Forelimb muscle (tissue), 1 donor: ENCODE data around the gene NEURL1B. TPM values are rescaled to one million over a fixed set of nuclear protein-coding genes. Genes with fewer than 3 reads are reported as not detected.

Experiments used
- DNase-seq: peaks from one replicate; pipeline ENCODE4 v3.0.0-alpha.2; 2013; ENCODE audit warnings: low read depth
- polyA plus RNA-seq: library from polyadenylated mRNA; unstranded; fragments of 120-200 nt; gene quantifications from one replicate; pipeline ENCODE4 v1.2.1, GENCODE V29; 2013; ENCODE audit not compliant: insufficient read length

Gene NEURL1B
- polyA plus RNA-seq, 1 donor: 34.7 TPM

DNA sequence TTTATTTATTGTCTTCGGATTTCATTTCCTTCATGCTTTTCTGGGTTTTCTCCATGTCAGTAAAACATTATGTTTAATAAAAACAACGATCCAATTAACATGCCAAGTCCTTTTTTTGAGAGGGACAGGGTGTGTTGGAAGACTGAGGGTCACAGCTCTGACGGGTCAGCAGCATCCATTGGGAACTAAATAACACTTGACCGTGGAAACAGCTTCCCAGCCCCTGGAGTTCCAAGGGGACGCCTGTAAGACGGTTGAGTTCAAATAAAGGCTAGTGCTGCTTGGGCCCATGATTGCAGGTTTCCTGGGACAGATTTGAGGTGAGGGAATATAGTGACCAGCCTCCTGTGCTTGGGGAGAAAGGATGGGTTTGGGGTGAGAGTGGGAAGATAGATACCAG is 30.4 kb upstream of the NEURL1B start:
- no peak for DNase-seq

DNA sequence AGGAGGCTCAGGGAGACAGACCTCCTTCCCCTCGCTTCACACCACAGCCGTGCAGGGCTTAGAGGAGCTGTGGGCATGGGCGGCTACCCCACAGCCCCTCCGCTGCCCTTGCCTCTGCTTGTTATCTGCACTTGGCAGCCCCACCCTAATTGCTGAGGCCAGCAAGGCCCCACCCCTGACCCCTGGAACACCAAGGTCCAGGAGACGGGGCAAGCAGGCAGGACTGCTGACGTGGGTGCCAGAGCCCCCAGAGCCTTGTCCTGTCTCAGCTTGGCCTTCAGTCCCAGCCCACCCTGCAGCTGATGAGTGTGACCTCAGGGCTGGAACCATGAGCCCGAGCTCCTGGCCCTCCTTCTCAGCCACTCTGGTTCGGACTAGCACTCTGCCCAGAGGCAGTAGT is 29.1 kb upstream of the NEURL1B start:
- DNase-seq: no peak

DNA sequence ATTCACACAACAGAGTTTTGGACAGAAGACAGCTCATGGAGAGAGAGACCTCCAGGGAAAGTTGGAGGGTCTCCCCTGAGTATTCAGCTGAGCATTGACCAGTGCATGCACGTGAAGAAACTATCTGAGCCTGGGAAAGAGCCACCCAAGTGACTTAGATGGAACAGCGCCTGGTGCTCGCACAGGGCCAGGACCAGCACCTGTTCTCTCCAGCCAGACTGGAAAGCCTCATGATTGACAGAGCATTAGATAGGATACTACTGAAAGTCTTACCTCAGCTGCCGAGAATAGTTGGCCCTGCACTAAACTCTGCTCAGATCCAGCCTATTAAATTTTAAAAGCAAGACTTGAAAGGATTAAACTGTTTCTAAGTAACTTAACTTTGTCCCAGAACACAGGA is 28.3 kb upstream of the NEURL1B start:
- no peak for DNase-seq

DNA sequence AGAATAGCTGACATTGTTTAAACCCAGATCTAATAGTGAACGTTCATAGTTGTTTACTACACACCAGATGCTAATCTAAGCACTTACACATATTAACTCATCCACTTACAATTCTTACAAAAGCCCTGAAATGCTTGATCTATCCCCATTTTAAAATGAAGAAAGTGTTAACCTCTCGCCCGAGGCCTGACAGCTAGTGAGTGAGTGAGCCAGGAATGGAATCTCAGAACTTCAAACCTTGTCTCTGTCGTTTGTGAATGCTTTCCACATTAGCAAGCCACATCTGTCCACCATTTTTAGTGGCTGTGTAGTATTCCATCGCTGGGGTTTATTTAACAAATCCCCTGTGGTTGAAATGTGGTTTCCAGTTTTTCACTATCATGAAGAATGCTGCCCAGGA is 24.9 kb upstream of the NEURL1B start:
- no peak for DNase-seq

DNA sequence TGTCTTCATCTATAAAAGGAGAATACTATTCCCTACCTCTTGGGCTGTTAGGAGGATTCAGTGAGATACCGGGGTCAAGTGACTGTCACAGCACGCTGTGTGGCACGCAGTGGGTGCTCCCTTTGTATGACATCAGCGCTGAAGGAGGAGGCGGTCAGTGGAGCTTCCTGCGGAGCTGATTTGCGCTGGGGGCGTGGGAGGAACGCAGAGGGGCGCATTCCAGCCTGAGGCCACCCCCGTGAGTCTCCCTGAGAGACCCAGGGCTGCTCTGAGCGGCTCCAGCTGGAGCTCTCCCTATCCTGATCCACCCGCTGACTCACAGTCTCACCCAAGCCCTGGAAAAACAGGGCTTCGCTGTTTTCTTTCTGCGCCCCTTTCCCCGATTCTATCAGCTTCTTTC is 24.3 kb upstream of the NEURL1B start:
- DNase-seq: no peak

DNA sequence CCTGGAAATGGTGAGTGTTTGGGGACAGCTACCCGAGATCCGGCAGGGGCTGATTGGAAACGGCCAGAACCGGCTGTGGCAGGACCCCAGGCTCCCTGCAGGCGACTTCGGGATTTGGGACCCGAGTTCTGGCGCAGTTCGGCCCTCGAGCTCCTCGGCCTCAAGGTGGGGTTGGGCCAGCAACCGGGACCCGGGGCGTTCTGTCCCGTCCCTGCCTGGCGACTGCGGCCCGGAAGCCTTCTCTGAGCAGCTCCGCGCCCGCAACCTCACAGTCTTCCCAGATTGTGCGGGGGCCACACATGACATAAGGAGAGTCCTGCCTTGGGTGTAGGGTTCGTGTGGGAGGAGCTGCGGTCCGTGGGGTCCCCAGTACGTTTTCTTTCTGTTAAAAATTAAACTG is 23.2 kb upstream of the NEURL1B start:
- DNase-seq: no peak

DNA sequence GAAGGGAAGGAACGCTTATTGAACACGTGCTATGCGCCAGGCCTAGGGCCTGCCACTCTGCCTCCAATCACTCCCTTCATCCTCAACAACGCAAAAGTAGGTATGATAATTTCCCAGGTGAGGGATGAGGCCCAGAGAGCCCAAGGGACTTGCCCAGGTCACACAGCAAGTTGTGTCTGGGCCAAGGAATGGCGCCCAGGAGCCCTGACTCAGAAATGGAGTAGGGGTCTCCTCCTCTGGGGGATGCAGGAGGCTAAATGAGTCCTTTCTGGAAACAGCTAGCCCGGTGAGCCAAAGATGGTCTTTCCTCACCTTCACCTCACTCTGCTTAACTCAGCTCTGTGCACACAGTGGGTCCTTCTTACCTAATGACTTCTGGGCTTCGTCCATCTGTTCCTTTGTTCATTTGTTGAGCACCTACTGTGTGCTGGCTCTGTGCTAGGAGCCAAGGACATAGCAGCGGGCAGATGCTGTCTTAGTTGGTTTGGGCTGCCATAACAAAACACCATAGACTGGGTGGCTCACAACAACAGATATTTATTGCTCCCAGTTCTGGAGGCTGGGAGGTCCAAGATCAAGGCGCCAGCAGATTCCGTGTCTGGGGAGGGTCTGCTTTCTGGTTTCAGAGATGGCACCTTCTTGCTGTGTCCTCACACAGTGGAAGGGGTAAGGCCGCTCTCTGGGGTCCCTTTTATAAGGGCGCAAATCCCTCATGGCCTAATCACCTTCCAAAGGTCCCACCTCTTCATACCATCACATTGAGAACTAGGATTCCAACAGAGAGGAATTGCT is 22.3 kb upstream of the NEURL1B start:
- DNase-seq: no peak

DNA sequence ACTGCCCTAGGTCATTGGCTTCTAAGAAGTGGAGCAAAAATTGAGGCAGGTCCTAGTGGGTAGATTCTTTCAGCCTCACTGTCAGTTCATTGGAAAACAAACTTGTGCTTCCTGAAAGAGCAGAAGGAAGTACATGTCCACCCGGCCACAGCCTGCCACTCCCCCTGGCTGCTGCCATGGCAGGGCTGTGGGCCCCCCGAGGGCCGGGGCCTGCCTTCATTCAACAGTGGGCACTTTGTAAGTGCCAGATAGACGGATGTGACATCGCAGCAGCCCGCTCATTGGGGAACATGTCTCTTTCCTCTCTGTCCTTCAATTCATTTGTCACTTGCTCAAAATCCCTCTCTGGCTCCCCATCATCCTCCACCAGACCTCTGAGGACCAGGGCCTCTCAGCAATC is 20.6 kb upstream of the NEURL1B start:
- no peak for DNase-seq

DNA sequence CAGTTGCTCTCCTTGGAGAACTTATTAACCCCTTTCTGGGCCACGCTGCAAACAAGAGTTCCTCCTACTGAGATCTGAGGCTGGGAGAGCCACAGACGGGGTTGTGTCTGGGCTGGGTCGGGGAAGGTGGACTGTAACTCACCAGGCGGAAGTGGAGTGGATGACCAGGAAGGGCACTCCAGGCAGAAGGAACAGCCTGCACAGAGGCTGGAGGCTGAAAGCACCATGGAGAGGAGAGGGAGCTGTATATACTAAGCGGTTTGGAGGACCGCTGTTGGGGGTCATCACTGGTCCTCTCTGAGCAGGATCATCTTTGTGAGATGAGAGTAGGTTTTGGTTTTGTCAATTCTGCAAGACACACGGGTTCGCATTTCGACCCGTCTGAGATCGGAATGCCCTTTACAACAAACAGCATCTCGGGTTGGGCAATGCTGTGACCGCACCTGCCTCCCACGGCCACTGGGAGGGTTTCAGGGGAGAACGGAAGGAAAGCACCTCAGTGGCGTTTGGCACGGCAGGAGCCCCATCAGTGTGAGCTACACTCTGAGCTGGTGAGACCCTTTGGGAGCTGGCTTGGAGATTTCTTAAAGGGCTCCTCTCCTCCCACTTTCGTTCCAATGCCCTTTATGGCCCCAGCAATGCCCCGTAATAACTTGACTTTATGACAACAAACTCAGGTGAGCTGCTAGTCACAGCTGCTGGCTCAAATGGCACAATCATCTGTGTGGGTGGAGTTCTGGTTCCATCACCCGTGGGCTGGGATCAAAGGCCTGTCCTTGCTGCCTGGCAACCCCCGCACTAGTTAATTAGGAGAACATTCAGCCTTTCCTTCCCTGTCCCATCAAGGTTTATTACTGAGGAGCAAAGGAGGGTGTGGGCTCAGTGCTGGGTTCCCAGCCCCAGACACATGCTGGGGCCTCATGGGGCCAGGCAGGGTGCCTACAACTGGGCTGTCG is 18.7 kb upstream of the NEURL1B start:
- DNase-seq: no peak

DNA sequence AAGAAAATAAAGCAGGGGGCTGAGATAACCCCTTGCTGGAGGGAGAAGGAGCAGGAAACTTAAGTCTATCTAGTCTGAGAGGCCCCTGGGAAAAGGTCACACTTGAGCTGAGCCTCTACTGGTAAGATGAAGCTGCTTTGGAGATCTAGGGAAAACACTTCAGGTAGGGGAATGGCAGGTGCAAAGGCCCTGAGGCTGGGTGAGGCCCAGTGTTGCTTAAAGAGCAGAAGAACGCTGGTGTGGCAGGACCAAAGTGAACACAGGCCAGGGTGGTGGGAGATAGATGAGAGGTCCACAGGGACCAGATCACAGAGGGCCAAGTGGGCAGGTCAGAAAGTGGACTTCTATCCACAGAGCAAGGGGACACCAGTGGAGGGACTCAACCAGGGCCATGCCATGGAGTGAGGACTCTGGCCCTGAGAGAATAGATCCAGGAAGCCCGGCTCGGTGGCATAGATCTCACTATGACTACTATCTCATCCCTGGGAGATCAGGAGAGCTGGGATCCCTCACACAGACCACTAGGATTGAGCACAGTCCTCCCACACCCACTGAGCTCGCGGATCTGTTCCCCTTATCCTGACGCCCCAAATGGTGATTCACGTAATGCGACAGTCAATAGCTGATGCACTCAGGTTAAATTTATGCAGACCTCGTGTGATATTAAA is 17.6 kb upstream of the NEURL1B start:
- no peak for DNase-seq

DNA sequence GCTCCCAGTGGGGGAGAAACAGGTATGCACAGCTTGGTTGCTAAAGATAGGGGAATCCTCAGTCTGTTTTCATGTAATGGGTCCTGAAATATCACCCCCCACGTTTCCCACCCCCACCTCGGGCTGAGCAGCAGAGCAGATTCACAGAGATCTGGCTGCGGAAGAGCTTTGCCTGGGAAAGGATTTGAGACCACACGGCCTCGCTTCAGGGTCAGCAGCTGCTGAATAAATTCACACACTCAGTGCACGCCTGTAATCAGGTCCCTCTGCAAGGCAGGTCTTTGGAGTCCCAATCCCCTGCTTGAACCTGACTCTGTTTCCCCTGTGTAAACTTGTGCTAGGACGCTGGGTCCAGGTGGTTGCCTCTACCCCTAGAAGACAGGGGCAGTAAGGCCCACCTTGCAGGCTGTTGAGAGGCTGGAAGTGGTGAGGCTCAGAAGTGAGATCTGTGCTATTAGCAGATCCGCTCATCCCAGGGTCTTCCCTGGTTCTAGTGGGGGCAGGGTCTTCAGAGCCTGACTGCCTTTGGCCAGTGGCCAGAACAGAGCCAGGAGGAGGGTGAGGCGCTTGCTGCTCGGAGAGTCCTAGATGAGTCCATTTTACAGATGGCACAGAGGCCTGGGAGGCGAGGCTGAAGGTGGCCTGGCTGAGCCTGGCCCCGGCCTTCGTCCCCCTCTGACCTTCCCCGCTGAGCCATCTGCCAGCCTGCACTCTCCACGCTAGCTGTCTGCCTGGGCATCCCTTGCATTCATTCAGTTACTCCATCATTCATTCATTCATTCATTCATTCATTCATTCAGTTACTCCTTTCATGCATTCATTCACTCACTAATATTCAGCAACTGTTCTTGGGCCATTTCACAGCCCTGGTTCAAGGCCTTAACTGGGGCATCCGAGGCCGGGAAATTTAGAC is 16.7 kb upstream of the NEURL1B start:
- DNase-seq: no peak

DNA sequence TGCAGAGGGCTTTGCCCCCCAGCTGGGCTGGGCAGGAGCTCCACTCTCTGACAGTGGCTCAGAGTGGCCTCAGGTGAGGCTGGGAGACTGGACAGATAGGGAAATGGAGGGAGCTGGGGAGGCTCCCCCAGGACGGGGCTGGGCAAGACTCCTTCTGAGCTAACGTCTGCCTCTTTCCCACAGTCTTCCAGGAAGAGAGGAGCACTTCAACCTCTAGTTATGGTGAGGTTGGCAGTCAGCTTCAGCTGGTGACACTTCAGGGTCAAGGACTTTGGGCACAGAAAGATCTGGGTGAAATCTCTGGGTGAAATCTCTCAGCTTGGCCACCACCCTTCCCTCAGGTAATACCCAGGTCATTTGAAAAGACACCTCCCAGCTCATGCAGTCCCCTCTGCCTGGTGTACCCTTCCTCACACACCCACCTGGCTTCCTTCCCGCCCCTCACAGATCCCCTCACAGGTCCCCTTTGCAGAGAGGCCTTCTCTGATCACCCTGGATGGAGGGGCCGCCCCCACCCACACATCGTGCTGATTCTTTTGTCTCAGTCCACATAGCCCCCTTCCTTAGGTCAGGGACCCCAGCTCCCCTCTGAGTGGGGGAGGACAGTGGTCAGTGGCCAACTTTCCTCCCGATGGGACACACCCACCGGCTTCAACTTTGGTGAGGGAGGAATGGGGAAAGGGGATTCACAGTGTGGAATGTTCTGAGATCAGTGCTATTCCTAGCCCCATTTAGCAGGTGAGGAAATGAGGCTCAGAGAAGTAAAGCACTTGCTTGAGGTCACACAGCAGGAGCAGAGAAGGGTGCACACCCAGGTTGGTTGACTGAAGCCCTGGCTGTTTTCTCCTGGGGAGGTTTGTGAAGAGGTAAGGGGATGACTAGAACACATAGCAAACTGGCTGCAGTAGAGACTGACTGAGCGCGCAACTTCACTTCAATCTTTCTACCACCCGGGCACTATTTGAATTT is 15.8 kb upstream of the NEURL1B start:
- DNase-seq: no peak

DNA sequence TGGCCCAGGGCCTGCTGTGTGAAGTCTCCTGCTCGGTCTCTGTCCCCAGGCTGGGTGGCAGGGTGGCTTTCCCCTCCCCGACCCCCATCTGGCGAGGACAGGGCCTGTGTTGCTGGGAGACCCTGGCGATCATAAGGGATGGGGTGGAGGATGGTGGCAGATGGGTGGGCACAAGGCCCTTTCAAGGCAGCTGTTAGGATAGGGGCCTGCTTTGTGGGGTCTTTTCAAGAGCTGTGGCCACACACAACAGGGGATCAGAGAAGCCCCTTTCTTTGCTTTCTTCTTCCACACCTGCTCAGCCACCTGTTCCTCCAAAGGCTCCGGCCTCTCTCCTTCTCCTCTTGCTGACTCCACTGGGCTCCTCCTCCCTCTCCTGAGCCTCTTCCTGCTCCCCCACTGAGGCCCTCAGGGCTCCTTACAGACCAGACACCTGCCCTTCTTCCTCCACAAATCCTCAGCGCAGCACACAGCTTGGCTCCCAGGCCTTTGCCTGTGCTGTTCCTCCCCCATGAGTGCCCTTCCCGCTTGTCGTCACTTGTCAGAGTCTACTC is 15.0 kb upstream of the NEURL1B start:
- DNase-seq: no peak

DNA sequence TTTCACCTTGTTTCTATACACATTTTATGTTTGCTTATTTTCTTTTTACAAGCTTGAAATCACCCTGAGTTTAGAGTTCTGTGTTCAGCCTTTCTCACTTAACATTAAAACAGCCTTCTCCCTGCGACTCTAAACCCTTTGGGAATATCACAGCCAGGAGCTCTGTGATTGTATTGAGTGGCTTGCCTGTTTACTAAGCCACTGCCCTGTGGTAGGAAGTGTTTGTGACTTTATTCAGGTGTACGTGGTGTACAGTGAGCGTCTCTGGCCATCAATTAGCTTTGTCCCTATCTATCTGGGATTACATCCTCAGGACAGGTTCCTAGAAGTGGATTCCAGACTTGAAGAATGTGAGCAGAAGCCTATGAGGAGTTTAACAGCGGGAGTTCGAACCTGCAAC is 11.0 kb upstream of the NEURL1B start:
- DNase-seq: no peak

DNA sequence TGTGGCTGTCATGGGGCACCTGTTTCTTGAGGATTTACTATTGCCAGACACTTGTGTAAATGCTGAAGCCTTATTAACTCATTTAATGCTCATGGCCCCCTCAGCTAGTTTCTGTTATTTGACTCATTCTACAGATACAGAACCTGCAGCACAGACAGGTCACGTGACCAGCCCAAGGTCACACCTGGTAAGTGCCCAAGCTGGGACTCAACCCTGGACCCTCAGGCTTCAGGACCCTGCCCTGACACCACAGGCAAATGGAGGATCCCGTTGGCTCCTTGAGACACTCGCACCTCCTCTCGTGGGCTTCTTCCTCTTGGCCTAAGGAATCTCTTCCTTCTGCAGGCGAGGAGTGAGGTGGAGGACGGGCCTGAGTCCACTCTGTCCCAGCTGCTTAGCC is 10.6 kb upstream of the NEURL1B start:
- DNase-seq: no peak

DNA sequence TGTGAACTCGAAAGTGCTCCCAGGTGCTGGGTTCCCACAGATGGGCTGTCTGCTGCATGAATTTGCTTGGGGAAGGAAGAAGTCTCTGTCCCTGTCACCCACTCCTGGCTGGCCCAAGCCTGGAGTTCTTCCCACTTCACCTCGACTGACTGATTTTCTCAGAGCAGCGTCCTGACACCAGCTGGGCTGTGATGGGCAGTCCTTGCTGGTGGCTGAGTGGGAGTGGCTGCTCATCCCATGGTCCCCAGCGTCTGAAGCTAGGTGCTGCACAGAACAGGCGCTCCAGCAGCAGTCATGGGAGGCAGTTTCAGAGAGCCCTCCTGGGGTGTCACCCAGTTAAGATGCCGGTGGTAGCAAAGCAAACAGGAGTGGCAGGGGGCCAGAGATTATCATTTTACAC is 10.1 kb upstream of the NEURL1B start:
- DNase-seq: no peak

DNA sequence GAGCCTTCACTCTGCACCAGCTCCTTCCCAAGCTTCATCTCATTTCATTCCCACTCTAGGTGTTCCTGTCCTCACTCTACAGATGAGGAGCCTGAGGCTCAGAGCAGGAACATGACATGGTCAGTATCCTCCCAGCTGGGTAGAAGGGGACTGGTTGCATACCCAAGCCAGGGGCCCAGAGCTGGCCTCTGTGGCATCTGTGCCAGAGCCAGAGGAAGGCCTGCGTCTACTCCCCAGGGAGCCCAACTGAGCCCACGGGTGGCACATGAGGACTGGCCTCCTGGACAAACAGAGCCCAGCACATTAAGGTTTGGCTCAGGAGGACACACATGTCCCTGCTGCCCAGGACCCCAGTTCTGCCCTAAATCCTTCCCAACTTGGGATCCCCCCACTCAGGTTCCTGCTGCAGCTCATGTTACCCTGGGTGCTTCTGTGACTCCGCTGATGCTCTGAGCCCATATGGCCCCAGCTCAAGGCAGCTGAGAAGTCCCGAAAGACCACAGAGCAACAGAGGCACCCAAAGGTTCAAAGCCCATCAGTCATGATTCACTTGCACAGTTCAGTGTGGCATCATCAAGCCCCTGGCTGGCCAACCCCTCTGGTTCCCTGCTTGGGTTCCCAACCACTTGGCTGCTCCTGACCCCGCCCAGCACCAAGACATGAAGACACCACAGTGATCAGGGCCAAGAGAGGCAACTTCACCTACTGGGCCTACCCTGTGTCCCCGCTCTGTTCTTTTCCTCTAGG is 8.5 kb upstream of the NEURL1B start:
- no peak for DNase-seq

DNA sequence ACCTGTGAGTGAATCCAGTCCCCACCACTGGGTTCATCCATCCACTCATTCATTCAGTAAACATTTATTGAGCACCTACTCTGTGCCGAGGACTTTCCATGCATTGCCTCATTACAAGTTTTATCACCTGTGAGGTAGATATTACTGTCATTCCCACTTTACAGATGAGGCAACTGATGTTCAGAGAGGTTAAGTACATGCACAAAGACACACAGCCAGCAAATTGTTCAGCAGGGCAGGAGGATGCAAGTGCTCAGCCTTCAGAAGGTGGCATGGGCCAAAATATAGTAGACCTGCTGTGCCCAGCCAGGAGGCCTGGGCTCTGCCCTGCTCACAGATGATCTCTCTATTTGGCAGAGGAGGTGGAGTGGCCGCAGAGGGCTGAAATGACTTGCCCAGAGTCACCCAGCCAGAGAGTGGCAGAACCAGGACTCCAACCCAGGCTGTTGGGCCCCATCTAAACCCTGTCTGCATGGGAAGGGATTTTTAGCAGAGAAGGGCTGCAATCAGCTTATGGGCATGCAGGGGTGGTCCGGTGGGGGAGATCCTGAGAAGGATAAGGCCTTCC is 7.6 kb upstream of the NEURL1B start:
- no peak for DNase-seq
